OCI-LY7 (cell line): Measurements from ENCODE around the gene FAM13B.

Experiments used
- CTCF ChIP-seq: fragments of 200-600 bp; sonication (generic); conservative IDR thresholded peaks from 2 replicates; pipeline ENCODE4 v1.5.1; 2014; ENCODE audit warnings: mild to moderate bottlenecking, antibody characterized with exemption, low read length, moderate library complexity, mixed read lengths
- EZH2phosphoT487 ChIP-seq: fragments of 200-600 bp; sonication (generic); IDR thresholded peaks from 2 replicates; pipeline ENCODE4 v1.6.1; 2018; ENCODE audit warnings: low read depth, borderline replicate concordance, mild to moderate bottlenecking, mixed run types, antibody characterized with exemption, low read length, moderate library complexity, mixed read lengths

- TF ChIP-seq CTCF (no peak), EZH2phosphoT487 (no peak)
Observed at GRCh38 chr5:137935694-137936093, 97.2 kb downstream of the FAM13B start.
